HL-60 (cell line): Measurements from ENCODE around the gene MRPL4.

Experiments
- DNase-seq, 2 experiments: peaks; one replicate each; pipeline ENCODE4 v3.0.0-alpha.2; 2010 to 2020; ENCODE audit warnings: low read depth in 1 of 2, low spot score in 1 of 2
- H3K27ac ChIP-seq: fragments of 250-450 bp; sonication (Bioruptor Pico); replicated peaks from 2 replicates; pipeline ENCODE4 v1.5.1; 2020; ENCODE audit warnings: mild to moderate bottlenecking, moderate library complexity
- H3K27me3 ChIP-seq: fragments of 250-450 bp; sonication (Bioruptor Pico); 2 replicates; pipeline ENCODE4 v1.5.1; 2021; ENCODE audit warnings: mild to moderate bottlenecking, moderate library complexity; ENCODE audit not compliant: insufficient read depth, poor library complexity, severe bottlenecking
- H3K4me3 ChIP-seq: replicated peaks from 2 replicates; pipeline ENCODE4 v1.5.1; 2011; ENCODE audit warnings: mild to moderate bottlenecking, control low read depth, low read length; ENCODE audit not compliant: insufficient read depth
- GABPA ChIP-seq: IDR thresholded peaks from 2 replicates; pipeline ENCODE4 v1.6.1; 2012; ENCODE audit warnings: low read depth
- POLR2AphosphoS5 ChIP-seq: IDR thresholded peaks from 2 replicates; pipeline ENCODE4 v1.6.1; 2012; ENCODE audit warnings: low read depth
- SPI1 ChIP-seq: IDR thresholded peaks from 2 replicates; pipeline ENCODE4 v1.6.1; 2012; ENCODE audit warnings: low read depth, mild to moderate bottlenecking, borderline replicate concordance
- TF ChIP-seq, protein P1 (sequence below): IDR thresholded peaks from one replicate; pipeline ENCODE4 v1.5.1; 2011; ENCODE audit warnings: low read length, control low read depth, inconsistent platforms; ENCODE audit not compliant: insufficient read depth
- TF ChIP-seq, protein P2 (sequence below): IDR thresholded peaks from 2 replicates; pipeline ENCODE4 v1.6.1; 2012; ENCODE audit warnings: low read depth; ENCODE audit not compliant: insufficient replicate concordance

MRPL4 gene

DNA sequence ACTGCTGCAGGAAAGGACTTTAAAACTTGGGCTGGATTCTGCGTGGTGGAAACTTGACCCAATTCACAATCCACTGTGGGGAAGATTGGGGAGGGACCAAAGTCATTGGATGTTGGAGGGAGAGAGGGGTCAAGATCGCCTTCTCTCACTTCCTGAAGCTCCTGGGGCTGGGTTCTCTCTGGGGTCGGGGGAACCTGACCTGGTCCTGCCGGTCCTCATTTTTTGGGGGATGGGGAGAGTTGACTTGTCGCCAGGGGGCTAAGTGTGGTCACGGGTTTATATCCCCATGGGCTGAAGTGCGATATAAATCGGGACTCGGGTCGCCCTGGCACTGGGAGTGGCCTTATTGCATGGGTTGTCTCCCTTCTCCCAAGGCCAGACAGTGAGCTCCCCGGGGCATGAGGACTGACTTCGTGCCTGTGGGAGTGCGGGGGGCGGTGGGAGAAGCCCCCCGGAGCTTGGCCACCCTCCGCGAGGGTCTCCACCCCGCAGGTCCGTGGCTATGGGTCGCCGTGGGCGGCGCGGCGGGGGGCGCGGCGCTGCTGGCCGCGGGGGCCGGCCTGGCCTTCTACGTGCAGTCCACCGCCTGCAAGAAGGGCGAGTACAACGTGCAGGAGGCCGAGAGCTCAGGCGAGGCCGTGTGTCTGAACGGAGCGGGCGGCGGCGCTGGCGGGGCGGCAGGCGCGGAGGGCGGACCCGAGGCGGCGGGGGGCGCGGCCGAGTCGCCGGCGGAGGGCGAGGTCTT is 44.0 kb downstream of the MRPL4 start:
- TF ChIP-seq SPI1, result no peak
- TF ChIP-seq, protein P1, sequence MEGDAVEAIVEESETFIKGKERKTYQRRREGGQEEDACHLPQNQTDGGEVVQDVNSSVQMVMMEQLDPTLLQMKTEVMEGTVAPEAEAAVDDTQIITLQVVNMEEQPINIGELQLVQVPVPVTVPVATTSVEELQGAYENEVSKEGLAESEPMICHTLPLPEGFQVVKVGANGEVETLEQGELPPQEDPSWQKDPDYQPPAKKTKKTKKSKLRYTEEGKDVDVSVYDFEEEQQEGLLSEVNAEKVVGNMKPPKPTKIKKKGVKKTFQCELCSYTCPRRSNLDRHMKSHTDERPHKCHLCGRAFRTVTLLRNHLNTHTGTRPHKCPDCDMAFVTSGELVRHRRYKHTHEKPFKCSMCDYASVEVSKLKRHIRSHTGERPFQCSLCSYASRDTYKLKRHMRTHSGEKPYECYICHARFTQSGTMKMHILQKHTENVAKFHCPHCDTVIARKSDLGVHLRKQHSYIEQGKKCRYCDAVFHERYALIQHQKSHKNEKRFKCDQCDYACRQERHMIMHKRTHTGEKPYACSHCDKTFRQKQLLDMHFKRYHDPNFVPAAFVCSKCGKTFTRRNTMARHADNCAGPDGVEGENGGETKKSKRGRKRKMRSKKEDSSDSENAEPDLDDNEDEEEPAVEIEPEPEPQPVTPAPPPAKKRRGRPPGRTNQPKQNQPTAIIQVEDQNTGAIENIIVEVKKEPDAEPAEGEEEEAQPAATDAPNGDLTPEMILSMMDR, result no peak
- TF ChIP-seq GABPA, result no peak
- TF ChIP-seq POLR2AphosphoS5, result no peak
- TF ChIP-seq, protein P2, sequence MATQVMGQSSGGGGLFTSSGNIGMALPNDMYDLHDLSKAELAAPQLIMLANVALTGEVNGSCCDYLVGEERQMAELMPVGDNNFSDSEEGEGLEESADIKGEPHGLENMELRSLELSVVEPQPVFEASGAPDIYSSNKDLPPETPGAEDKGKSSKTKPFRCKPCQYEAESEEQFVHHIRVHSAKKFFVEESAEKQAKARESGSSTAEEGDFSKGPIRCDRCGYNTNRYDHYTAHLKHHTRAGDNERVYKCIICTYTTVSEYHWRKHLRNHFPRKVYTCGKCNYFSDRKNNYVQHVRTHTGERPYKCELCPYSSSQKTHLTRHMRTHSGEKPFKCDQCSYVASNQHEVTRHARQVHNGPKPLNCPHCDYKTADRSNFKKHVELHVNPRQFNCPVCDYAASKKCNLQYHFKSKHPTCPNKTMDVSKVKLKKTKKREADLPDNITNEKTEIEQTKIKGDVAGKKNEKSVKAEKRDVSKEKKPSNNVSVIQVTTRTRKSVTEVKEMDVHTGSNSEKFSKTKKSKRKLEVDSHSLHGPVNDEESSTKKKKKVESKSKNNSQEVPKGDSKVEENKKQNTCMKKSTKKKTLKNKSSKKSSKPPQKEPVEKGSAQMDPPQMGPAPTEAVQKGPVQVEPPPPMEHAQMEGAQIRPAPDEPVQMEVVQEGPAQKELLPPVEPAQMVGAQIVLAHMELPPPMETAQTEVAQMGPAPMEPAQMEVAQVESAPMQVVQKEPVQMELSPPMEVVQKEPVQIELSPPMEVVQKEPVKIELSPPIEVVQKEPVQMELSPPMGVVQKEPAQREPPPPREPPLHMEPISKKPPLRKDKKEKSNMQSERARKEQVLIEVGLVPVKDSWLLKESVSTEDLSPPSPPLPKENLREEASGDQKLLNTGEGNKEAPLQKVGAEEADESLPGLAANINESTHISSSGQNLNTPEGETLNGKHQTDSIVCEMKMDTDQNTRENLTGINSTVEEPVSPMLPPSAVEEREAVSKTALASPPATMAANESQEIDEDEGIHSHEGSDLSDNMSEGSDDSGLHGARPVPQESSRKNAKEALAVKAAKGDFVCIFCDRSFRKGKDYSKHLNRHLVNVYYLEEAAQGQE, result no peak
- Histone ChIP-seq H3K4me3 (no peak overlapping the region), H3K27me3 (peaks cover 44% of the 10 kb centered on the region), H3K27ac (no peak overlapping the region)
- no peak for DNase-seq

DNA sequence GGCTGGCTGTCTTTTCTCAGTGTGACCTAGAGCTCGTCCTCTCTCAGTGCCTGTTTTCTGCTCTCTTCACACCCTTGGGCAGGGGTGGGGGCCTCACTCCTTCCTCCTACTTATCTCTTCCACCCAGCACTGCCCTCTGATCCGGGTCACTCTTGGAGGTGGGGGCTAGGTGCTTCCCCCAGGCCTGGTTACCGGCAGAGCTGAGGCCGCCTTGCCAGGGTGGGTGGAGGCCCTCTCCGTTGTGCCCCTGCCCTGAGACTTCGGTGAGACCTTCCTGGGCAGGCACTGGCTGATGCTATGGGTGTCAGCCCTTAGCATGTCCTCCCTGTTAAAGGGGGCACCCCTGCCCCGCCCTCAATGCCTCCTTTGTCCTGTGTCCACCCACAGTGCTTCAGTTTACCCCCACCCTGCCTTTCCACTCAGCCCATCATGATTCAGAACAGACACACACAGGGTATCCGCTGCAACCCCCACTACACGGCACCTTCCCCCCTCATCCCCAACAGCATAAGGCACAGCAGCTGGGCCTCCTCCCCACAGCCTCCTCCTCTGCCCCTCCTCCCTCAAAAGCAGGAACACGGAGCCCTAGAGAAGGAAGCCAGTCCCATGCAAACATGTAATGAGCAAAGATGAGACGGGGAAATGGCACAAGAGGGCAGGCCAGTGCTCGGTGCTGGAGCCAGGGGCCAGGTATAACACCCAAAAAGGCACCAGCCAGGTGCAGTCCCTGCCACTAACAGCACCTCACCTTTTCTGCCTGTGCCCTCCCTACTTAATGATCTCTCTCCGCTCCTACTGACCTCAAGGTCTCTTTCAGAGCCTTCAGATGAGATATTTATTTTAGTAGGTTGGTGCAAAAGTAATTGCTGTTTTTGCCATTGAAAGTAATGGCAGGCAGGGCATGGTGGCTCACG is 47.8 kb downstream of the MRPL4 start:
- Histone ChIP-seq H3K27ac (no peak overlapping the region), H3K4me3 (no peak overlapping the region), H3K27me3 (peaks cover 12% of the 10 kb centered on the region)
- peak in 1 of 2 experiments; percentile 80 for DNase-seq
- TF ChIP-seq, protein P2, result no peak
- TF ChIP-seq GABPA (no peak), SPI1 (no peak; the same call in 1 of the 2 replicates), POLR2AphosphoS5 (no peak)
- TF ChIP-seq, protein P1, result no peak

DNA sequence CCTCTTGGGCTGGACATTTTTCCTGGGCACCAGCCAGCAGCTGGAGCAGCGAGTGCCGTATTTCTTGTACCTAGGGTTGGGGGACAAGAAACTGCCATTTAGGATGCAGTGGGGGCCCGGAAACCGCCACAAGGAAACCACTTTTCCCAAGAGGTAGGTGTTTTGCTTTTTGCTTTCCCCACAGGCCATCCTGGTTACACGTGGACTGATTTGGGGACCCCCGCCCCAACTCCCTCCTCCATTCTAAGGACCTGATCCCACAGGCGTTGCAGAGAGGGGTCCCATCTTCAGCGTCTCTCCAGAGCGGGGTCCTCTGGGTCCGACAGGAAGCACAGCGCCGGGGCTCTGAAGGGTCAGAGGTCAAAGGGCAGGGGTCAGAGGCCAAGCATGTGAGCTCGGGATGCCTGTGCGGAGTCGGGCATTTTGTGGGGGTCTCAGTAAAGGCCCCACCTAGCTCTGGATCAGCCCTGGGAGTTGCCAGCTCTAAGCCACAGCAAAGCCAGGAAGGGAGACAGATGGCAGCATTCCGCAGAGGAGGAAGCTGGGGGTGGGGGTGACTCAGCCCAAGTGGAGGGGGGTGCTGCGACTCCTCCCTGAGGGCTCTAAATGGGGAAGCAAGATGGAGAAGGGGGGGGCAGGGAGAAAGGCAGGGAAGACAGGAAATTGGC is 53.3 kb downstream of the MRPL4 start:
- TF ChIP-seq SPI1, result peak; percentile 27; the same call in 1 of the 2 replicates
- peak; percentile 37; the same call in 1 of the 2 replicates for TF ChIP-seq POLR2AphosphoS5
- no peak for TF ChIP-seq GABPA
- Histone ChIP-seq H3K27ac (peak overlapping the region; percentile 64), H3K4me3 (no peak overlapping the region), H3K27me3 (no peaks in the 10 kb centered on the region)
- DNase-seq, result peak; percentile 66 to 88

DNA sequence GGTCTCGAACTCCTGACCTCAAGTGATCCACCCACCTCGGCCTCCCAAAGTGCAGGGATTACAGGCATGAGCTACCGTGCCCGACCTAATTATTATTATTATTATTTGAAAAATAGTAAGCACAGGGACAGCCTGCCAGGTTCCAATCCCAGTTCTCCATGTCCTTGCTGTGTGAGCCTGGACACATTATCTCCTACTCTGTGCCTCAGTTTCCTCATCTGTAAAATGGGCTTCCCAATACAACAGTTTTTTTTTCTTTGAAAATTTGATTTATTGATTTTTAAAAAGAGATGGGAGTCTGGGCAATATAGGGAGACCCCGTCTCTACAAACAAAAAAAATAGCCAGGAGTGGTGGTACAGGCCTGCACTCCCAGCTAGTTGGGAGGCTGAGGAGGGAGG is 54.3 kb downstream of the MRPL4 start:
- no peak for DNase-seq
- Histone ChIP-seq H3K4me3 (no peak overlapping the region), H3K27me3 (no peaks in the 10 kb centered on the region), H3K27ac (peak overlapping the region; percentile 64)
- TF ChIP-seq SPI1, result no peak
- TF ChIP-seq, protein P2, result no peak
- TF ChIP-seq, protein P1, result no peak
- TF ChIP-seq POLR2AphosphoS5, result no peak
- no peak for TF ChIP-seq GABPA
